ENCODE data around the gene EIPR1. TPM values are rescaled to one million over a fixed set of nuclear protein-coding genes. Genes with fewer than 3 reads are reported as not detected.
A peak's percentile ranks its signal among the peaks of the same experiment; 100 is the strongest.

EIPR1 gene
- total and polyA plus RNA-seq, 2 of the 13 experiments (the other 11 are each of a cell fraction or from before 2014, with no cell fraction given) = 70.0 to 96.3 TPM

GRCh38 chr2:3146772-3147650 lies 230.6 kb downstream of the EIPR1 start (continued):
- TF ChIP-seq RNF219 (CRISPR knock-in tag; IDR thresholded peaks at IDR 0.05) (no peak), ZNF431 (CRISPR knock-in tag; IDR thresholded peaks at IDR 0.05; ENCODE audit: borderline replicate concordance, low read depth) (no peak), MYC (CRISPR knock-in tag; IDR thresholded peaks at IDR 0.05; ENCODE audit: borderline replicate concordance) (no peak), ZNF460 (CRISPR knock-in tag; IDR thresholded peaks at IDR 0.05; ENCODE audit: borderline replicate concordance) (no peak)

- no TSS peak for BruUV-seq (replicated peaks)
- no peak overlapping the region for H2AFZ ChIP-seq (ENCODE audit: low read length)
- FAIRE-seq (no peak), DNase-seq (ENCODE audit: low spot score) (no peak), ATAC-seq (no peak)
- in situ Hi-C loops (cut with HindIII; ENCODE audit: extremely low pct_ligation_motif_present, low pct_unique_long_range_greater_than_20kb) (no loop called here), intact Hi-C loops (cut with micrococcal nuclease; ENCODE audit: unreplicated experiment) (no loop called here)
- H3K9ac ChIP-seq (ENCODE audit: insufficient read depth, low read depth, low read length) = no peak overlapping the region
- CTCF ChIA-PET (ENCODE audit: low intra/inter-chr PET ratio, low total read pairs) = no interaction called here
- POLR2A ChIA-PET = no interaction called here
- no peak overlapping the region for H3K4me2 ChIP-seq (ENCODE audit: low read depth, low read length)
- H3K36me3 ChIP-seq (replicated peaks in 1 of 2; ENCODE audit: control insufficient read depth in 1 of 2, insufficient read depth in 2 of 2, low read length in 2 of 2) = no peaks in the 10 kb centered on the region
- no peaks in the 10 kb centered on the region for H3K27me3 ChIP-seq (ENCODE audit: control insufficient read depth in 1 of 2, insufficient read depth in 2 of 2, low read length in 2 of 2)
- H4K20me1 ChIP-seq (ENCODE audit: insufficient read depth, low read length) = no peaks in the 10 kb centered on the region
- 82% methylated on average over 8 of the region's 8 CpGs for WGBS (ENCODE audit: low lambda C conversion rate)
- no peak overlapping the region for H3K4me3 ChIP-seq (replicated peaks in 1 of 3; ENCODE audit: insufficient read depth in 1 of 3, low read depth in 2 of 3, low read length in 3 of 3)
- no peaks in the 10 kb centered on the region for H3K79me2 ChIP-seq (ENCODE audit: insufficient read depth, low read length)
- no peaks in the 10 kb centered on the region for H3K4me1 ChIP-seq (ENCODE audit: insufficient read depth, low read length)
- TF ChIP-seq ZNF768 (CRISPR knock-in tag; IDR thresholded peaks at IDR 0.05) = peak; percentile 90
- no peak for TF ChIP-seq DNMT1 (CRISPR knock-in tag; IDR thresholded peaks at IDR 0.05)
- no peak overlapping the region for H3K27ac ChIP-seq (ENCODE audit: extremely low read length, insufficient read depth, low read length)
- no peaks in the 10 kb centered on the region for H3K9me3 ChIP-seq (ENCODE audit: low read length)
These were observed 231.4 kb downstream of the EIPR1 start for GRCh38 chr2:3146175-3146574.

Data from HepG2 (cell line).